Renal cortex interstitium (tissue), 11 donors: ENCODE results near the gene CASKIN1. TPM values are rescaled to one million over a fixed set of nuclear protein-coding genes. Genes with fewer than 3 reads are reported as not detected.

Source experiments
- DNase-seq, 11 donors: peaks; one replicate each; pipeline ENCODE4 v3.0.0-alpha.2; 2013; ENCODE audit warnings: low read depth in 9 of 11, low spot score in 4 of 11; ENCODE audit errors: extremely low read depth in 1 of 11
- polyA plus RNA-seq, 3 donors: library from polyadenylated mRNA; unstranded; fragments of 120-200 nt; gene quantifications; one replicate each; pipeline ENCODE4 v1.2.1, GENCODE V29; 2013; ENCODE audit not compliant: insufficient read length in 3 of 3

CASKIN1 gene
- polyA plus RNA-seq, 3 donors: 1.00 to 2.4 (median 1.9) TPM

DNA sequence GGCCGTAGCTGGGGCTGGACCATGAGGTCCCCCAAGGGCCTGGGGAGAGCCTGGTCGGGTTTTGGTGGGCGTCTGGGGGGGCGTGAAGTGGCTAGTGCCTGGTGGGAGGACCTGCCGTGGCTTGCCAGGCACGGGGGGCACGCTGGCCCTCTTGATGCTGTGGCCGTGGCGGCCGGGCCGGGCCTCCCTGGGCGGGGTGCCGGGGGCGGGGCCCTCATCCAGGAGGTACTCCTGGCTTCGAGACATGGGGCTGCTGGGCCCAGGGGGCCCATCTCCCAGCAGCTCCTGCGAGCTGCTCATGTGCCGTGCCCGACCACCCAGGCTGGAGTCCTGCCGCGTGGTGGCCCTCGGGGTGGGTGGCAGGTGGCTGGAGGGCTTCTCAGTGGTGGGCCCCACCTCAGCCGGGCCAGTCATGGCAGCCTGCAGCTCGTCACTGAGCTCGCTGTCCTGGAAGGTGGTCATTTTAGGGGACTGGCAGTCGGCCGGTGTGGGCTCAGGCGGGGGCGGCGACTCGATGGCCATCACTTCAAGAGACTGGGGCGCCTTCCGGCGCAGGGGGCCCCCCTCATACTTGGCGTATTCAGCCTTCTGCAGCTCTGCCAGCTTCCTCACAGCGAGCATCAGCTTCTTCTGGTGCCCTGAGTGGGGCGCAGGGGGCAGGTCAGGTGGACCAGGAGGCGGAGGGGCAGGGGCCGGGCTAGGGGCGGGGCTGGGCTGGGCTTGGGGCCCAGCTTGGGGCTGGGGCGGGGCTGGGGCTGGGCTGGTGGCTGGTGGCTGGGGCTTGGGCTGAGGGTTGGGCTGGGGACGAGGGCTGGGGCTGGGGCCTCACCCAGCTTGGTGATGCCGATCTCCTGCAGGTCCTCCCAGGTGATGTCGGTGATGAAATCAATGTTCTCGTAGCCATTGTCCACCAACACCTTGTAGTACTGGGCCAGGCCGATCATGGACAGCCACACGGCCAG lies 15.2 kb downstream of the CASKIN1 start:
- DNase-seq: no peak

DNA sequence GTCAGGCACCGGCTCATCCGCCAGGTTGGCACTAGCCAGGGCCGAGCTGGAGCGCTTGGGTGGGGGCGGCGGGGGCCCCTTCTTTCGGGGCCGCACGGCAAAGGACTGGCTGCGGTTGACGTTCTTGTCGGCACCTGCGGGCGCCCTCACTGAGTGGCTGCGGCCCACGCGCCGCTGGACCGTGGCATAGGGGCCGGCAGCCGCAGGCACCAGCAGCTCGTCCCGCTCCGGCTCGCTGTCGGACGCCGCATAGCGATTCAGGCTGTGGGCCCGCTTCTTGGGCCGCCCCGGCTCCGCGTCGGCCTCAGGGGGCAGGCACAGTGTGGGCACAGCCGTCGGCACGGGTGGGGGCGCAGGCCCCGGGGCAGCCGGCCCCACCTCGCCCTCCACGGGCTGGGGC lies 15.9 kb downstream of the CASKIN1 start:
- DNase-seq: no peak

DNA sequence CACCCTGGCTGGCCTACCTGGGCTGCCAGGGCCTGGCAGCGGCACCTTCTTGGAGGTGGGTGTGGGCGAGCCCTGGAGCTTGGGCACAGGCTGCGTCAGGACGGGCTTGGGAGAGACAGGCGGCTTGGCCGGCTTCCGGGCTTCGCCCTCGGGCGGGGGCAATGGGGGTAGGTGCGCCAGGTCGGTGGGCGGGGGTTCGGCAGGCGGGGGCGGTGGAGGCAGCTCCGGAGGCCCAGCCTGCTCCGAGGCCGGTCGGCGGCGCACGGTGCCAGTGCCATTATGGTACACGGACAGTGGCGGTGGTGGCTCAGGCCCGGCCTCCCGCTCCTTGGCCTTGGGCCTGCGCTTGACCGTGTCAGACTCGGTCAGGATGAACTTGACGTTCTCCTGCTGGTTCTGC lies 16.8 kb downstream of the CASKIN1 start:
- no peak for DNase-seq

DNA sequence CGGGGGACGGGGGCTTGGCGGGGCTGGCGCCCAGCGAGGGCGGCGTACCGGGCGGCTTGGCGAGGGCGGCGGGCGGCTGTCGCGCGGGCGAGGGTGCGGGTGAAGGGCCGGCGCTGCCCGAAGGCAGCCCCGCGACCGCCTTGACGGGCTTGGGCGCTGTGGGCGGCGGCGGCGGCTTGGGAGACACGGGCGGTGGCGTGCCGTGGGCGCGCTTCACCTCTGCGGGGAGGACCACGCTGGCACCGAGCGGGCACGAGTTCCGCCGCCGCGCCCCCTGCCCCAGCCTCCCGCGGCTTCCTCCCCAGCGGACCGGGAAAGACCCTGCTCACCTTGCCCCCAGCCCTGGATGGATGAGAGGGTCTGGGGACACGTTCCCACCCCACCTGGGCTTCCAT lies 17.3 kb downstream of the CASKIN1 start:
- DNase-seq: no peak

DNA sequence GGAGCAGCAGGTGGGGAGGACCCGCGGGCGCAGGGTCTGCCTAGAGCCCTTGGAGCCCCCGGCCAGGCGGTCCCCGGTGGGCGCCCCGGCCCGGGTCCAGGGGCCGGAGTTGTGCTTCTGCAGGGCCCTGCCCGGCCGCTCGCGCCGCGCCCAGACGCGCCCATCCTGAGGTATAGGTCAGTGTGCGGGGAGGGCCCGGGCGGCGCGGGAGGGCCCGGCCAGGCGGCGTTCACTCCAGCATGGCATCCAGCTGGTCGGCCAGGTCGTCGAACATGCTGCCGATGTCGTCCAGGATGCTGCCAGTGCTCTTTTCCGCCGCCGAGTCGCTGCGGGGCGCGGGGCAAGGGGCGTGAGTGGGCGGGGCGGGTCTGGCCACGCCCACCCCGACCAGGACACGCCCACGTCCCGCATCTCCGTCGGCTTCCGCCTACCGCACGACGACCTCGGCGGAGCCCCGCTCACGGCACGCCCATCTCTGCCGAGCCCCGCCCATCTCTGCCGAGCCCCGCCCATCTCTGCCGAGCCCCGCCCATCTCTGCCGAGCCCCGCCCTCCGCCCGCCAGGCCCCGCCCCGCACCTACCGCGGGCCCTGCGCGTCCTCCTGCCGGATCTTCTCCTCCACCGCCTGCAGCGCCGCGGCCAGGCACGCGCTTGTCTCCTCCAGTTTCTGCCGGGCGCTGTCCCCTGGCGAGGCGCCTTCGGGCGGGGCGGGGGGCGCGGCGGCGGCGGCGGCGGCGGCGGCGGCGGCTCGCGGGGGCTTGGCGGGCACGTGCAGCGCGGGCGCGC lies 17.9 kb downstream of the CASKIN1 start:
- DNase-seq: no peak

DNA sequence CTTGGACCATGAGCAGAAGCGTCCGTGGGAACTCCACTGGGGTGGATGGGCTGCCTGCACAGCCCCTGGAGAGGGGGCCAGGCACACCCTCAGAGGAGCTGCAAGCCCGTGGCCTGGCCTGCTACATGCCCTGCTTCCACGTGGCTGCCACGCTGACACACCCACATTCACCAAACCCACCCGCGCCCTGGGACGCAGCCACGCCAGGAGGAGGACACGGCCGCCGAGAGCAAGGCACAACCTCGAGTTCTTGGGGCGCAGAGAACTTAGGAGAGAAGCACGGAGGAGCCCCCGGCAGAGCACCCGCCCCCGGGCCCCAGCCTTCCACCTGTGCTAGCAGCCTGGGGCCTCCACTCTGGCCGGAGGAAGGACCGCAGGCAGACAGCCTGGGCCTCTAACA lies 18.8 kb downstream of the CASKIN1 start:
- no peak for DNase-seq

DNA sequence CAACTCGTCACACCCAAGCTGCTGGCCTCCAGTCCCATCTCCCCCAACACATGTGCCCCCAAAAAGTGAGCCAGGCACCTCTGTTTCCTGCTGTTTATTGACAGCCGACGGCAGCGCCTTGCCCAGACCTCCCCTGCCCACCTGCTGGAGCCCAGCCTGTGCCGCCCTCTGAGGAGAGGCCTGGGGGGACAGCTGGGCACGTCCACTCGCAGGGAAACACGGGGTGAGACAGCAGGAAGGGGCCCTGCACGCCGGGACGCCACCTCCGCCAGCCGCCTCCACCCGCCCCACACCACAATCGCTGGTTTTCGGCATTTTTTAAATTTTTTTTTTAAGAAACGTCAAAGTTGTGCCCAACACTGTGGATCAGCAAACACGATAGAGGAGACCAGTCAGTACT lies 19.3 kb downstream of the CASKIN1 start:
- no peak for DNase-seq

DNA sequence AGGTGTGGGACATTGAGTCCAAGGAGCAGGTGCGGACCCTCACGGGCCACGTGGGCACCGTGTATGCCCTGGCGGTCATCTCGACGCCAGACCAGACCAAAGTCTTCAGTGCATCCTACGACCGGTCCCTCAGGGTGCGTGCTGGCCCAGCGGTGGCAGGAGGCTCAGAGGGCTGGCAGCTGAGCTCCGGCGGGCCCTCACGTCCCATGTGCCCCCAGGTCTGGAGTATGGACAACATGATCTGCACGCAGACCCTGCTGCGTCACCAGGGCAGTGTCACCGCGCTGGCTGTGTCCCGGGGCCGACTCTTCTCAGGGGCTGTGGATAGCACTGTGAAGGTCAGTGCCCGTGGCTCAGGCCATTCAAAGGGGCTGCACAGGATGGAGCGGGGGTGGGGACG lies 20.4 kb downstream of the CASKIN1 start:
- no peak for DNase-seq

DNA sequence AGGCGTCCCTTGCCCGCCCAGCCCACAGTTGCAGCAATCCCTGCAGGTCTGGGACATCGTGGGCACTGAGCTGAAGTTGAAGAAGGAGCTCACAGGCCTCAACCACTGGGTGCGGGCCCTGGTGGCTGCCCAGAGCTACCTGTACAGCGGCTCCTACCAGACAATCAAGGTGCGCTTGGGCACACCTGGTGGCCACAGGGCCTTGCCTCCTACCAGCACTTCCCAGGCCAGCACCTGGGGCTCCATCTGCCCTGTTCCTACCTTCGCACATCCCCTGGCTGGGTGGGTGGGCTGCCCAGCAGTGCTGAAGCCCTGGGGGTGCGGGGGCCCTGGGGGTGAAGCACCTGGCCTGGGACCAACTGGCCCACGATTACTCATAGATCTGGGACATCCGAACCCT lies 21.0 kb downstream of the CASKIN1 start:
- DNase-seq: no peak

DNA sequence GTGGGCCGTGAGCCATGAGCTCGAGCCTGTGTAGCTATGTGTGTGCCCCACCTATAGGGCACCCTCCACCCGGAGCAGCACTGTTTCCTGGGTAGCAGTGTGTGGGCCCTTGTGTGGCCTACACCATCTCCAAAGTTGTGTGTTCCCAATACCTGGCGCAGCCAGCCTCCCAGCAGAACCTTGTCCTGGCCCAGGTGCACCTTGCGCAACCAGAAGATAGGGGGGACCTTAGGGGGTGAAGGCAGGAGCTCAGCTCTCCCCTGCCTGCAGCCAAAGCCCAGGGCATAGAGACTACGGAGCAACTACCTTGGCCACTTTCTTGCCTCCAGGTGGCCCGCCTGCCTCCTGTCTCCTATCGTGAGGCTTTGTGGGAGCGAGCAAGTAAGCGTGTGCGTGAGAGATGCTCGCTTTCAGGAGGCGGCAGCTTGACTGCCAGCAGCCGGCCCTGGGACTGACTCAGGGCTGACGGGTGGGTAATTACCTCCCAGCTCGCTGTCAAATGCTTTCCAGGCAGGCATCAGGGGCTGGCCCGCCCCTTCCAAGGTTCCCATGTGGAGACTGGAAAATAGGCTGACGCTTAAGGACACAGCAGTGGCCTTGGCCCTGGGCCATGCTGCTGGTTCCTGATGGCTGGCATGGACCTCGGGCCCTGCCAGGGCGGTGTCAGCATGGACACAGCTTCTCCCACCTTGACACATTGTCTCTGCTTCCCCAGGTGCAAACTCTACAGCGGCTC lies 21.8 kb downstream of the CASKIN1 start:
- DNase-seq: no peak

DNA sequence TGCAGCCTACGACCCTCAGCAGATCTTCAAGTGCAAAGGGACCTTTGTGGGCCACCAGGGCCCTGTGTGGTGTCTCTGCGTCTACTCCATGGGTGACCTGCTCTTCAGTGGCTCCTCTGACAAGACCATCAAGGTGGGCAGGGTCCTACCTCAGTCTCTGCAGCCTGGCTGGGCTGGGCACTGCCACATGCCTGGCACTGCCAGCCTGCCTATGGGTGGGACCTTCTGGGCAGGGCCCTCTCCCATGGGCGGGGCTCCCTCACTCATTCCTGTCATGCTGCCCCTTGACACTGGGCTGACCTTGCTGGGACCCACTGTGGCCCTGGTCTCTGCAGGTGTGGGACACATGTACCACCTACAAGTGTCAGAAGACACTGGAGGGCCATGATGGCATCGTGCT lies 22.5 kb downstream of the CASKIN1 start:
- no peak for DNase-seq

DNA sequence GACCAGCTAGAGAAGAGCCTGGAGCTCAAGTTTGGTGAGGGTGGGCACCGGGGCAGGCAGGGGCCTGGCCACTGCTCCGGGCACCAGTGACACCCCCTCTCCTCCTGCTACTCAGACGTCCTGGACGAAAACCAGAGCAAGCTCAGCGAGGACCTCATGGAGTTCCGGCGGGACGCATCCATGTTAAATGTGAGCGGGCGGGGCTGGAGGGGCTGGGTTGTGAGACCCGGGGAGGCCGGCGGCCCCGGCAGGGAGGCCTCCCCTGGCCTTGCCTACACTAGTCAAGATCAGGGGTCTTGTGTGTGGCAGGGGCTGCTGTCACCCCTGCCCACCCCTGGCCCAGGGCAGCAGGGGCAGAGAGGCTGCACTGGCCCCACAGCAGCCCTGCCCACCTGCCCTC lies 23.0 kb downstream of the CASKIN1 start:
- DNase-seq: no peak

DNA sequence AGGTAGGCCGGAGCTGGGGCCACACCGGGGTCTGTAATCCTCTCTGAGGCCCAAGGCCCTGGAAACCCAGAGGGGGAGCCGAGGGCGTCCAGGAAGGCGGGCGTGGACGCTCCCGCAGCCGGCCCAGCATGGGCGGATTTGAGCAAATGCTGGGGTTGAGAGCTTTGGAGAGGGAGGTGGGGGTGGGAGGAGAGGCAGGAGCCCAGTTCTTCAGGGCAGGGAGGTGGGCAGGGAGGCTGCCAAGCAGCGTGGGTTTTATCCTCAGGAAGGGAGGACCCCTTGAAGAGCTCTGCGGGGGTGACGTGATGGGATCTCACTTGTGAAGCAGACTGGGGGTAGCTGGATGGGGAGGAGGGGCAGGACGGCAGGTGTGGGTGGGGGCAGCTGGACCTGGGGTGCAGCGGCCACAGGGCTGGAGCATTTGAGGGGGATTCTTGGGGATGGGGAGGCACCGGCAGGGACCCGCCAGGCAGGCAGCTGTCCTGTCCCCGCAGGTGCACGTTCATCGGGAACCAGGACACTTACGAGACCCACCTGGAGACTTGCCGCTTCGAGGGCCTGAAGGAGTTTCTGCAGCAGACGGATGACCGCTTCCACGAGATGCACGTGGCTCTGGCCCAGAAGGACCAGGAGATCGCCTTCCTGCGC lies 23.6 kb downstream of the CASKIN1 start:
- DNase-seq: no peak

DNA sequence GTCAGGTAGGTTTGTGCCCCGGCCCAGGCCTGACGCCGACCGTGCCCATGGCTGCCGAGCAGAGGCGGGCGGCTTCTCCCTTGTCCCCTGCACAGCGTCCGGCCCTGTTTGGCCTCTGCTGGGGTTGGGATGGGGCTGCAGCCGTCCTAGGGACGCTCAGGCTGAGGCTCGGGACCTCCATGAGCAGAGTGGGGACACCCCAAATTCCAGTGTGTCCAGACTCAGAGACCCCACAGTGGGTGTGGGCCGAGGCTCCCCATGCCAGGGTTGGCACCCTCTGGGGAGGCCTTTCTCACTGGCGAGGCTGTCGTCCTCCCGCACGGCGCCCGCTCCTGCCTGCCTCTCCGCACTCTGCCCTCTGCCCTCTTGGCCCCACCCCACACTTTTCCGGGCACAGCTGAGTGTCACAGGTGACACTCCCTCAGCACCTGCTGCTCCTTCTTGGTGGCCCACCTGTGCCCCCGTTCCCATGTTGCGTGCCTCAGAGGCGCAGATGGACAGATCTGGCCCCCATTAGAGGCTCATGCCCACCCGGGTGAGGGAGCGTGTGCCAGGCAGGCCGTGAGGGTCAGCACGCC lies 24.7 kb downstream of the CASKIN1 start:
- no peak for DNase-seq

DNA sequence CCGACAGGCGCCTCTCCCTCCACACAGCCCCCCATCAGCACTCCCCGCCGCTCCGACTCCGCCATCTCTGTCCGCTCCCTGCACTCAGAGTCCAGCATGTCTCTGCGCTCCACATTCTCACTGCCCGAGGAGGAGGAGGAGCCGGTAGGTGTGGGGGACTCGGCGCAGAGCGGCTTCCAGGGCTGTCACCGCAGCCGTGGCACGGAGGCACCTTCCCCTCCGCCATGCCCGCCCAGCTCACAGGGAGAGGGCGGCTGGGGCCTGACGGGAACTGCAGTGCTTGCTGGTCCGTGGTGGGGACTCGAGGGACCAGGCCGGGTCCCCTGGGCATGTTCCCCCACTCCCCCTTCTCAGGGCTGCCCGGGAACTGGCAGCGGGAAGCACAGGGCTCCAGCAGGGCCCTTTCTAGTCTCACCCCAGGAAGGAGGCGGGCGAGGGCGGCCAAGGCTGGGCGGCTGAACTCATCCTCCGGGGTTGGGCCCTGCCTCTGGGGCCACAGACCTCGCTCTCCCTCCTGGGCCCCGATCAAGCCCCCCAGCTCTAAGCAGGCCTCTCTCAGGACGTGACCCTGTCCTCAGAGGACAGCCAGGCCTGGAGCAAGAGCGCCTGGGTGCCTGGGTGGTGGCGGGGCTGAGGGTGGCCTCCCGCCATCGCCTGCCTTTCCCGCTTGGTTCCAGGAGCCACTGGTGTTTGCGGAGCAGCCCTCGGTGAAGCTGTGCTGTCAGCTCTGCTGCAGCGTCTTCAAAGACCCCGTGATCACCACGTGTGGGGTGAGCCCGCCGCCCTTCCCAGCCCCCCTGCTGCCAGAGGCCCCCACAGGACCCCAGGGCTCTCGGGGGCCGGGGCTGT lies 25.6 kb downstream of the CASKIN1 start:
- no peak for DNase-seq

DNA sequence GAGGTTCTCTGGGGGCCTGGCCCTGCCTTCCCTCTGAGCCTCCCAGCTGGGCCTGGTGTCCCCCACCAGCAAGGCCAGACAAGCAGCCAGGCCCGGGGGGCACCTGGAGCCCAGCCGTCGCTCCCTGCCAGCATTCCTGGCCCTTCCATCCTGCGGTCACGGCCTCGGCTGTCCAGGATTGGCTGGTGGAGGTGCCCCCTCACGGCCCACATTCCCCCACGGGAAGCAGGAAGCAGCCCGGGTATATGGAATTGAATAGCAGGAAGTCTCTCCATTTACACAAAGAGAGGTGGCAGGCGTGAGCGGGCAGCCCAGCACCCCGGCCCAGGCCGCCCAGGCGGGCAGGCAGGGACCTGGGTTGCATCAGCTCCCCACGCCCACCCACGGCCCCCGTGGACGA lies 26.3 kb downstream of the CASKIN1 start:
- no peak for DNase-seq

DNA sequence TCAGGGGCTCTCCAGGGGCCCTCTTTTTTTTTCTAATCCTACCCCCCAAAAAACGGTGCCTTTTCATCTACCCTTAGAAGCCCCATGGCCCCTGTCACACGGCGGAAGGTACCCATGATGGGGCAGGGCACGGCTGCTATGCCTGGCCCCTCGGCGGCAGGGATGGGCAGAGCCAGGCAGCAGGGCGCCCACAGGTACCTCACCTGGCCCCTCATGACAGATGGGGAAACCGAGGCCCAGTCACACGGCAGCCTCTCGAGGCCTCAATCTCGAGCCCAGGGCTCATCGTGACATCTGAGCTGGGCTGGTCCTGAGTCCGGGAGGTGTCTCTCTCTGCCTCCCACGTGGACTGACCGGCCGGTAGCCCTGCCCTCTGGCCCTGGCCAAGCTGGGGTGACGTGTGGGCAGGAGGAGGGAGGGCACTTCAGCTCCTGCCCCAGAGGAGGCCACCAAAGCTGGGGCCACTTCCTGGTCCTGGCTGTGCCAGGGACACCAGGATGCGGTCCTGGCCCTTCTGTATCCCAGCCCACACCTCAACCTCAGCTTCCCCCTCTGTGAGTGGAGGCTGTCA lies 29.3 kb downstream of the CASKIN1 start:
- no peak for DNase-seq
